SK-N-SH treated with all-trans-retinoic acid at 6 μM for 48 hours (cell line): ENCODE results near the gene UST.

ENCODE experiments used
- ATAC-seq: fragments of 200-7000 bp; cut with Tn5 transposase; 3 replicates; pipeline ENCODE4 v1.9.1; 2020; ENCODE audit warnings: mild to moderate bottlenecking, moderate library complexity
- ARNTL ChIP-seq: fragments of 450-650 bp; formaldehyde crosslinking; IDR thresholded peaks from 2 replicates; pipeline ENCODE4 v1.5.0; 2020; ENCODE audit warnings: low read depth, mild to moderate bottlenecking, moderate library complexity, borderline replicate concordance
- BACH2 ChIP-seq: fragments of 250-450 bp; sonication (Bioruptor Pico); IDR thresholded peaks from 2 replicates; pipeline ENCODE4 v1.9.0; 2021; ENCODE audit warnings: mild to moderate bottlenecking, borderline replicate concordance
- CSDC2 ChIP-seq: fragments of 250-450 bp; sonication (Bioruptor Pico); IDR thresholded peaks from 2 replicates; pipeline ENCODE4 v1.5.0; 2020; ENCODE audit warnings: mild to moderate bottlenecking, moderate library complexity
- ESRRG ChIP-seq: fragments of 250-450 bp; sonication (Bioruptor Pico); IDR thresholded peaks from 2 replicates; pipeline ENCODE4 v1.6.1; 2021; ENCODE audit warnings: mild to moderate bottlenecking
- GLIS3 ChIP-seq: fragments of 250-450 bp; sonication (Bioruptor Pico); IDR thresholded peaks from 2 replicates; pipeline ENCODE4 v1.5.0; 2020; ENCODE audit warnings: mild to moderate bottlenecking, moderate library complexity
- OSR1 ChIP-seq: fragments of 250-450 bp; sonication (Bioruptor Pico); IDR thresholded peaks from 2 replicates; pipeline ENCODE4 v1.8.0; 2022; ENCODE audit warnings: moderate library complexity, mild to moderate bottlenecking, inconsistent platforms
- PATZ1 ChIP-seq: fragments of 250-450 bp; sonication (Bioruptor Pico); IDR thresholded peaks from 2 replicates; pipeline ENCODE4 v1.8.0; 2020; ENCODE audit warnings: mild to moderate bottlenecking, moderate library complexity, borderline replicate concordance
- PPARA ChIP-seq: fragments of 250-450 bp; sonication (Bioruptor Pico); IDR thresholded peaks from 2 replicates; pipeline ENCODE4 v1.5.0; 2020; ENCODE audit warnings: mild to moderate bottlenecking, borderline replicate concordance
- RARB ChIP-seq: fragments of 250-450 bp; sonication (Bioruptor Pico); IDR thresholded peaks from 2 replicates; pipeline ENCODE4 v1.8.0; 2021; ENCODE audit warnings: mild to moderate bottlenecking, moderate library complexity
- SNAI2 ChIP-seq: fragments of 250-450 bp; sonication (Bioruptor Pico); IDR thresholded peaks from 2 replicates; pipeline ENCODE4 v1.5.0; 2020; ENCODE audit warnings: mild to moderate bottlenecking, moderate library complexity
- TCF4 ChIP-seq: fragments of 250-450 bp; sonication (Bioruptor Pico); IDR thresholded peaks from 2 replicates; pipeline ENCODE4 v1.8.0; 2021; ENCODE audit warnings: mild to moderate bottlenecking, moderate library complexity, borderline replicate concordance
- TOX ChIP-seq: fragments of 250-450 bp; sonication (Bioruptor Pico); IDR thresholded peaks from 2 replicates; pipeline ENCODE4 v1.8.0; 2021; ENCODE audit warnings: mild to moderate bottlenecking, moderate library complexity, borderline replicate concordance
- ZFP3 ChIP-seq: fragments of 250-450 bp; sonication (Bioruptor Pico); IDR thresholded peaks from 2 replicates; pipeline ENCODE4 v1.5.0; 2020; ENCODE audit warnings: mild to moderate bottlenecking, moderate library complexity
- ZFP30 ChIP-seq: fragments of 450-650 bp; formaldehyde crosslinking; IDR thresholded peaks from 2 replicates; pipeline ENCODE4 v1.5.0; 2022; ENCODE audit warnings: mild to moderate bottlenecking, moderate library complexity
- ZNF565 ChIP-seq: fragments of 450-650 bp; formaldehyde crosslinking; conservative IDR thresholded peaks from 2 replicates; pipeline ENCODE4 v1.5.0; 2020; ENCODE audit warnings: low read depth, mild to moderate bottlenecking, moderate library complexity
- ZNF8 ChIP-seq: fragments of 450-650 bp; formaldehyde crosslinking; IDR thresholded peaks from 2 replicates; pipeline ENCODE4 v1.5.0; 2020; ENCODE audit warnings: mild to moderate bottlenecking, moderate library complexity
- TF ChIP-seq, protein P1 (sequence below): fragments of 250-450 bp; sonication (Bioruptor Pico); IDR thresholded peaks from 2 replicates; pipeline ENCODE4 v1.5.0; 2020; ENCODE audit warnings: mild to moderate bottlenecking, moderate library complexity
- TF ChIP-seq, protein P2 (sequence below): fragments of 250-450 bp; sonication (Bioruptor Pico); IDR thresholded peaks from 2 replicates; pipeline ENCODE4 v1.8.0; 2021; ENCODE audit warnings: low read depth, mild to moderate bottlenecking, moderate library complexity, borderline replicate concordance
- TF ChIP-seq, protein P3 (sequence below): fragments of 250-450 bp; sonication (Bioruptor Pico); IDR thresholded peaks from 2 replicates; pipeline ENCODE4 v1.5.1; 2020; ENCODE audit warnings: low read depth, mild to moderate bottlenecking, moderate library complexity

The UST gene

DNA sequence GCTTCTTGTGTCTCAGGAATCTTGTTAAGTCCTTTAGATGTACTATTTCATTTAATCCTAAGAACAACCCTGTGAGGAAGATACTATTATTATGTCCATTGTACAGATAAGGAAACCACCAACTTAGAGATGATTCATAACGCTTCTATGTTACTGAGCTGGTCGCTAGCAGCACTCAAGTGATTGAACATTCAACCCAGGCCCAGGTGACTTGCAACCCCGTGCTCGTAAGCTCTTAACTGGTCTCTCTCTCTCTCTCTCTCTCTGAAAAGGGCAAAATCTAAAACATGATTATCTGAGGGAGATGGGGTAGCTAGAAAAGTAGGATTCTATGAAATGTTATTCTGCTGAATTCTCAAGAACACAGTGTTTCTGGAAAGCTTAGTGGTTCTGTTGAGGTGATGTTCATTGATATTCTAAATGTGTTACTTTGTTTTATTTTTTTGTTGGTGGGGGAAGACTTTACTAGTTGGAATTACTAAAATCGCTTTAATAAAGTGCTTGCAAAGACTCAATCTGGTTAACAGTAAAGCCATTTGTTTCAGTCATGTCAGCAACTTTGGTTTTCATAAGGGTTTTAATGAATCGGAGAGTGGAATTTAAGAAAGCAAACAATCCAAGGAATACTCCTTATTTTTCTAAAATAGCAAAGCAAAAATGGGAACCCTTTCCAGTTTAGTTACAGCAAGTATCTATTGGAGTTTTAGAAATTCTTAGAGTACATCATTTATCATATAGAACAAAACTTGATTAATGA, 305.7 kb downstream of the UST start:
- no peak for ATAC-seq
- no peak for TF ChIP-seq RARB
- TF ChIP-seq ESRRG (CRISPR knock-in tag): no peak
- TF ChIP-seq BACH2 (CRISPR knock-in tag): no peak
- no peak for TF ChIP-seq OSR1
- TF ChIP-seq, protein P1, sequence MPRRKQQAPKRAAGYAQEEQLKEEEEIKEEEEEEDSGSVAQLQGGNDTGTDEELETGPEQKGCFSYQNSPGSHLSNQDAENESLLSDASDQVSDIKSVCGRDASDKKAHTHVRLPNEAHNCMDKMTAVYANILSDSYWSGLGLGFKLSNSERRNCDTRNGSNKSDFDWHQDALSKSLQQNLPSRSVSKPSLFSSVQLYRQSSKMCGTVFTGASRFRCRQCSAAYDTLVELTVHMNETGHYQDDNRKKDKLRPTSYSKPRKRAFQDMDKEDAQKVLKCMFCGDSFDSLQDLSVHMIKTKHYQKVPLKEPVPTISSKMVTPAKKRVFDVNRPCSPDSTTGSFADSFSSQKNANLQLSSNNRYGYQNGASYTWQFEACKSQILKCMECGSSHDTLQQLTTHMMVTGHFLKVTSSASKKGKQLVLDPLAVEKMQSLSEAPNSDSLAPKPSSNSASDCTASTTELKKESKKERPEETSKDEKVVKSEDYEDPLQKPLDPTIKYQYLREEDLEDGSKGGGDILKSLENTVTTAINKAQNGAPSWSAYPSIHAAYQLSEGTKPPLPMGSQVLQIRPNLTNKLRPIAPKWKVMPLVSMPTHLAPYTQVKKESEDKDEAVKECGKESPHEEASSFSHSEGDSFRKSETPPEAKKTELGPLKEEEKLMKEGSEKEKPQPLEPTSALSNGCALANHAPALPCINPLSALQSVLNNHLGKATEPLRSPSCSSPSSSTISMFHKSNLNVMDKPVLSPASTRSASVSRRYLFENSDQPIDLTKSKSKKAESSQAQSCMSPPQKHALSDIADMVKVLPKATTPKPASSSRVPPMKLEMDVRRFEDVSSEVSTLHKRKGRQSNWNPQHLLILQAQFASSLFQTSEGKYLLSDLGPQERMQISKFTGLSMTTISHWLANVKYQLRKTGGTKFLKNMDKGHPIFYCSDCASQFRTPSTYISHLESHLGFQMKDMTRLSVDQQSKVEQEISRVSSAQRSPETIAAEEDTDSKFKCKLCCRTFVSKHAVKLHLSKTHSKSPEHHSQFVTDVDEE (CRISPR knock-in tag): no peak
- TF ChIP-seq ZNF565 (CRISPR knock-in tag): no peak

DNA sequence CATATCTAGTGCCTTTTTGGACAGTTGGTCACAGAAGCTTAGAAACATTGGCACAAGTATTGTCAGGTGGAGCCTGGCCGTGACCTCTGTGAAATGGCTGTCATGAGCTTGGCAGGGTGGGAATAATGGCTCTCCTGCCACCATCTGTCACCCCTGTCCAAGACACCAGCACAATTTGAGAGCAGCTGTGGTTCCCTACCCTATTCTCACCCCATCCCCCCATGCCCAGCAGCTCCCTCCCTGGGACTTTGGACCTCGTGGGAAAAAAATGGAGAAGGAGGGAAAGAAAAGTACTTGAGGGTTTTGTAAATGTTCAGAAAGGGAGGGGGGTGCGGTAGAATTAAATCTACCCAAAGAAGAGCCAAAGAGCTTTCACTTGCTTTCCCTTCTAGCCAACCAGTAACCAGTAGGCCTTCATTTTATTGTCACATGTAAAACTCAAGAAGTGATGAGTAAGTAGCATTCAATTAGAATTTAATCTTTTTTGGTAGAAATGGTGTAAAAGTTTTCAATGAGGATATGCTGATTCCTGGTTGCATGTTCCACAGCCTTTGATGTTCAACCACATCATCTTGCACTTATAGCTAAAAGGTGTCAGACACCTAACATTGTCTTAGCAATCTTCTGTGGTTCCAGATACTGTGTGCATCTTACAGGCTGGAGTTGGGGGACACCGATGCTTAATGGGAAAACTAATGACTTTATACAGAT, 307.2 kb downstream of the UST start:
- TF ChIP-seq CSDC2 (CRISPR knock-in tag) (no peak), ZNF565 (CRISPR knock-in tag) (no peak), BACH2 (CRISPR knock-in tag) (no peak), ZFP30 (no peak), GLIS3 (CRISPR knock-in tag) (no peak)
- TF ChIP-seq, protein P1 (CRISPR knock-in tag): no peak
- TF ChIP-seq, protein P2, sequence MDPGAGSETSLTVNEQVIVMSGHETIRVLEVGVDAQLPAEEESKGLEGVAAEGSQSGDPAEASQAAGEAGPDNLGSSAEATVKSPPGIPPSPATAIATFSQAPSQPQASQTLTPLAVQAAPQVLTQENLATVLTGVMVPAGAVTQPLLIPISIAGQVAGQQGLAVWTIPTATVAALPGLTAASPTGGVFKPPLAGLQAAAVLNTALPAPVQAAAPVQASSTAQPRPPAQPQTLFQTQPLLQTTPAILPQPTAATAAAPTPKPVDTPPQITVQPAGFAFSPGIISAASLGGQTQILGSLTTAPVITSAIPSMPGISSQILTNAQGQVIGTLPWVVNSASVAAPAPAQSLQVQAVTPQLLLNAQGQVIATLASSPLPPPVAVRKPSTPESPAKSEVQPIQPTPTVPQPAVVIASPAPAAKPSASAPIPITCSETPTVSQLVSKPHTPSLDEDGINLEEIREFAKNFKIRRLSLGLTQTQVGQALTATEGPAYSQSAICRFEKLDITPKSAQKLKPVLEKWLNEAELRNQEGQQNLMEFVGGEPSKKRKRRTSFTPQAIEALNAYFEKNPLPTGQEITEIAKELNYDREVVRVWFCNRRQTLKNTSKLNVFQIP (CRISPR knock-in tag): no peak
- no peak for ATAC-seq

- TF ChIP-seq ZNF8 (CRISPR knock-in tag) (no peak), PPARA (CRISPR knock-in tag) (no peak), GLIS3 (CRISPR knock-in tag) (no peak), ARNTL (CRISPR knock-in tag) (no peak), TOX (CRISPR knock-in tag) (no peak)
- no peak for ATAC-seq
Observed at GRCh38 chr6:149054559-149055194, 307.8 kb downstream of the UST start.

- no peak for ATAC-seq
Observed at GRCh38 chr6:149055195-149055899, 308.5 kb downstream of the UST start.

More at GRCh38 chr6:149055195-149055899, 308.5 kb downstream of the UST start:
- TF ChIP-seq PPARA (CRISPR knock-in tag): no peak
- no peak for TF ChIP-seq OSR1
- no peak for TF ChIP-seq GLIS3 (CRISPR knock-in tag)
- TF ChIP-seq ARNTL (CRISPR knock-in tag): no peak
- no peak for TF ChIP-seq TOX (CRISPR knock-in tag)
- TF ChIP-seq SNAI2 (CRISPR knock-in tag): no peak
- TF ChIP-seq, protein P3, sequence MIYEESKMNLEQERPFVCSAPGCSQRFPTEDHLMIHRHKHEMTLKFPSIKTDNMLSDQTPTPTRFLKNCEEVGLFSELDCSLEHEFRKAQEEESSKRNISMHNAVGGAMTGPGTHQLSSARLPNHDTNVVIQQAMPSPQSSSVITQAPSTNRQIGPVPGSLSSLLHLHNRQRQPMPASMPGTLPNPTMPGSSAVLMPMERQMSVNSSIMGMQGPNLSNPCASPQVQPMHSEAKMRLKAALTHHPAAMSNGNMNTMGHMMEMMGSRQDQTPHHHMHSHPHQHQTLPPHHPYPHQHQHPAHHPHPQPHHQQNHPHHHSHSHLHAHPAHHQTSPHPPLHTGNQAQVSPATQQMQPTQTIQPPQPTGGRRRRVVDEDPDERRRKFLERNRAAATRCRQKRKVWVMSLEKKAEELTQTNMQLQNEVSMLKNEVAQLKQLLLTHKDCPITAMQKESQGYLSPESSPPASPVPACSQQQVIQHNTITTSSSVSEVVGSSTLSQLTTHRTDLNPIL (CRISPR knock-in tag): no peak
- no peak for TF ChIP-seq BACH2 (CRISPR knock-in tag)
- TF ChIP-seq ZNF565 (CRISPR knock-in tag): no peak
- TF ChIP-seq ESRRG (CRISPR knock-in tag): no peak
- no peak for TF ChIP-seq TCF4 (CRISPR knock-in tag)
- no peak for TF ChIP-seq ZFP30
- TF ChIP-seq ZFP3: no peak
- TF ChIP-seq PATZ1 (CRISPR knock-in tag): no peak
